Mammary epithelial cell (primary cell): ENCODE data around the gene ADGRL3.

ENCODE experiments used
- EZH2 ChIP-seq: IDR thresholded peaks from 2 replicates; pipeline ENCODE4 v1.6.1; 2012; ENCODE audit warnings: low read length, inconsistent platforms, borderline replicate concordance
- TF ChIP-seq, protein P1 (sequence below), 2 donors: IDR thresholded peaks in 1 of 2; conservative IDR thresholded peaks in 1 of 2; 2 replicates each; pipeline ENCODE4 v1.5.1; 2011 to 2012; ENCODE audit warnings: inconsistent platforms in 2 of 2, low read length in 2 of 2, mild to moderate bottlenecking in 2 of 2, control low read depth in 1 of 2, low read depth in 1 of 2; ENCODE audit not compliant: insufficient read depth in 1 of 2; ENCODE audit errors: extremely low read depth in 1 of 2

DNA sequence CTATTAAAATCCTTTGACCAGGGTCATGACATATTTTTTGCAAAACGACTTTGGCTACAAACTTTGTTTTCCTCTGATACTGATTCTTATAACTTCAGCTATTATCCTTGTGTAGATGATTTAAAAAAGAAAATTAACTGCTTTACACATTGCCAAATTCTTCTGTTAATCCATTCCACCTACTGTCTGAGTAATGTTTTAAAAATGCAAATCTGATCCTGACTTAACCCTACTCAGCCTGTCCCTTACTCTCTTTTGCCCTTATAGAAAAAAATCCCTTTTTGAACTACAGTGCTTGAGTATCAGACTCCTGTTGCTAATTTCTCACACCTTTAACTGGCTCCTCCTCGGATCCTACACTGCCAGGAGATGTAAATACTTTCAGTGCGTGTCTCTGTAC lies 723.1 kb downstream of the ADGRL3 start:
- no peak for TF ChIP-seq EZH2
- TF ChIP-seq, protein P1, sequence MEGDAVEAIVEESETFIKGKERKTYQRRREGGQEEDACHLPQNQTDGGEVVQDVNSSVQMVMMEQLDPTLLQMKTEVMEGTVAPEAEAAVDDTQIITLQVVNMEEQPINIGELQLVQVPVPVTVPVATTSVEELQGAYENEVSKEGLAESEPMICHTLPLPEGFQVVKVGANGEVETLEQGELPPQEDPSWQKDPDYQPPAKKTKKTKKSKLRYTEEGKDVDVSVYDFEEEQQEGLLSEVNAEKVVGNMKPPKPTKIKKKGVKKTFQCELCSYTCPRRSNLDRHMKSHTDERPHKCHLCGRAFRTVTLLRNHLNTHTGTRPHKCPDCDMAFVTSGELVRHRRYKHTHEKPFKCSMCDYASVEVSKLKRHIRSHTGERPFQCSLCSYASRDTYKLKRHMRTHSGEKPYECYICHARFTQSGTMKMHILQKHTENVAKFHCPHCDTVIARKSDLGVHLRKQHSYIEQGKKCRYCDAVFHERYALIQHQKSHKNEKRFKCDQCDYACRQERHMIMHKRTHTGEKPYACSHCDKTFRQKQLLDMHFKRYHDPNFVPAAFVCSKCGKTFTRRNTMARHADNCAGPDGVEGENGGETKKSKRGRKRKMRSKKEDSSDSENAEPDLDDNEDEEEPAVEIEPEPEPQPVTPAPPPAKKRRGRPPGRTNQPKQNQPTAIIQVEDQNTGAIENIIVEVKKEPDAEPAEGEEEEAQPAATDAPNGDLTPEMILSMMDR (conservative IDR thresholded peaks at IDR 0.05 in 1 of 2, IDR thresholded peaks at IDR 0.05 in 1 of 2; ENCODE audit: extremely low read depth in 1 of 2, insufficient read depth in 1 of 2, low read depth in 1 of 2, low read length in 2 of 2) = no peak
